ENCODE measurements around the gene LDB2.
"Not testable (repeated sequence)": the region's sequence is repeated elsewhere in the genome, so short reads cannot be mapped to it uniquely, and the experiment has no call there.

LDB2 gene

DNA sequence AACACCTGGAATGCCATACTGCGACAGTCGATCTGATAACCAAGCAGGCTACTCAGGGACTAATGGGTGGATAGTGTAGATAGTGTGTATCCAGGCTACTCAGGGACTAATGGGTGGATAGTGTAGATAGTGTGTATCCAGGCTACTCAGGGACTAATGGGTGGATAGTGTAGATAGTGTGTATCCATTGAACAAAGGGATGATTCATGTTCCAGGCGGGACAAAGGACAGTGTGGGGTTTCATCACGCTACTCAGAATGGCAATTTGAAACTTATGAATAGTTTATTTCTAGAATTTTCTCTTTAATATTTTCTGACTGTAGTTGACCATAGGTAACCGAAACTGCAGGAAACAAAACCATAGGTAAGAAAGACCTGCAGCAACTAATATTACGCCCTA, 374.9 kb downstream of the LDB2 start:
- DNase-seq: not testable (repeated sequence)

DNA sequence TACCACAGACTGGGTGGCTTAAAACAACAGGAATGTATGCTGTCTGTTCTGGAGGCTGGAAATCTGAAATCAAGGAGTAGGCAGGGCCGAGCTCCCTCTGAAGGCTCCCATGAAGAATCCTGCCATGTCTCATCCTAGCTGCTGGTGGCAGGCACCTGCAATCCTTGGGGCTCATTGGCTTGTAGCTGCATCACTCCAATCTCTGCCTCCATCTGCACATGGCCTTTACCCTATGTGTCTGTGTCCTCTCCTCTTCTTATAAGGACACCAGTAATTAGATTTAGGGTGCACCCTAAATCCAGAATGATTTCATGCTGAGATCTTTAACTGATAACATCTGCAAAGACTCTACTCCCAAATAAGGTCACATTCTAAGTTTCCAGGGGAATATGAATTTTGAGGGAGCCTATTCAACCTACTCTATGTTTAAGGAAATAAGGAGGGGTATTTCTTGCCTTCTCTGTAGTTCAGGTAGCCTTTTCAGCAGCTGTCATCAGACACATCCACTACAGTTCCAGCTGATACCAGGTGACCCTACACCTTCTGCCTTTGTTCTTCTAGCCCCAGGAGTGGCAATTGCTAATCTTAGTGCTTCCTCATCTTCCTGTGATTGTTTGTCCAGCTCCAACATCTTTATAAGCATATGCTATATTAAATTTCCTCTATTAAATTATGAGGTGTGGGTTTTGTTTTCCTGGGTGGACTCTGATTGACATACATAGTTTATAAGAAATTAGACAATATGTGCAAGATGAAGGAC, 377.1 kb downstream of the LDB2 start:
- DNase-seq: no peak

DNA sequence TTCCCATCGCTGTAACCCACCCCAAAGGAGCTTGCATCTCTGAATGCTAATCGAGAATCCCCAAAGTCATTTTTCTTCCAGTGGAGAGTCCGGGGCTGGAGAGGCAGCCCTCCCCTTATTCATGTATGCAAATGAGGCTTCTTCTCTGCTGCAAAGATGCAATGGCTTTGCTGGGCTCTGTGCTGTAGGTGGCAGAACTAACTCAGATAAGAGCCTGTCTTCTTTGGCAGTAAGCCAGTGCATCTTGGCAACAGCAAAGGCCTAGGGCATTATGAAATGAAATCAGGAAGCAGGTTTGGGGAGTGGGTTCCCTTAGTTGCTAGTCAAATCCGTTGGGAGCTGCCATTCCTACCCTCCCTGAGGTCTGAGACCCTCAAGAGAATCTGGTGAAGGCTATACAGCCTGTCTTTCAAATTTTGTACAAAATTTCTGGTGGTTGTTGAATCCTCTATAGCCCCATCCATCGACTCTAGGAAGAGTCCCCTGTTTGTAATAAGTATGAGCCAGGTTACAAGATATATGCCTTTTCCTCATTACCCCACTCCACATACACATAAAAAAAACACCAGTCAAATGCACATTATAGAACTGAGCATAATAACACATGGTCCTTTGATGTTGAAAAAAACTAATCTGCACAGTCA, 381.5 kb downstream of the LDB2 start:
- peak; percentile 75 for DNase-seq

DNA sequence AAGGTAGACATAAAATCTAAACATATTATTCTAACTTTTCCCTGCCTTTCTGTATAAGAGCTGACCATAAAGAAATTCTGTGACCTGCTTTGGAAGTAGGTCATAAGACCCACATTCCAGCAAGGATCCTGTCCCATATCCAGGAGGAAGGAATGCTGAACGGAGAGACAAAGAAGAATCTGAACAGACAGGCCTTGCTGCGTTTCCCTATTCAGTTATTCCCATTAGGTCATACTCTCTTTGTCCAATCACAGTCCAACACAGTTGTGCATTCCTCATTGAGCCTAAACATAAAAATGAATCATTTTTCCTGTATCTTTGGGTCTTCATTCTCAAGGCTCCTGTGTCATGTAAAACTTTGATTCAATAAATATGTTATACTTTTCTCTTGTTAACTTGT, 384.6 kb downstream of the LDB2 start:
- peak; percentile 45 for DNase-seq

DNA sequence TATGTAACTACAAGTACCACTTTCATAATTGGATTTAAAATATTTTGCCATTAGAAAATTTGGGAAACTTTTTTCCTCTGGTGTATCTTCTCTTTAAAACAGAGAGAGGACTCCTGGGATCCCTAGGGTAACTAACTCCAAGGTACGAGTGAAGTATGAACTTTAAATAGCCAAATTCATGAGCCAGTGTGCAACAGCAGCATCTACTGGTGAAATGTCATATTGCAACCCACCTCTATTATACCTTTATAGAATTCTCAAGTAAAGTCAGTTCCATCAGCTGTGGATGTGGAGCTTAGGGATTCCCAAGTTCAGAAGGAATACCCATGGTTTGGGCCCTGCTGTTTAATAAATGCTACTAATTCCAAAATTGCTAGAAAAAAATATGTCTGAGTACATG, 389.5 kb downstream of the LDB2 start:
- no peak for DNase-seq

- DNase-seq: peak; percentile 14
Observed at GRCh38 chr4:16505726-16506125, 392.7 kb downstream of the LDB2 start.

DNA sequence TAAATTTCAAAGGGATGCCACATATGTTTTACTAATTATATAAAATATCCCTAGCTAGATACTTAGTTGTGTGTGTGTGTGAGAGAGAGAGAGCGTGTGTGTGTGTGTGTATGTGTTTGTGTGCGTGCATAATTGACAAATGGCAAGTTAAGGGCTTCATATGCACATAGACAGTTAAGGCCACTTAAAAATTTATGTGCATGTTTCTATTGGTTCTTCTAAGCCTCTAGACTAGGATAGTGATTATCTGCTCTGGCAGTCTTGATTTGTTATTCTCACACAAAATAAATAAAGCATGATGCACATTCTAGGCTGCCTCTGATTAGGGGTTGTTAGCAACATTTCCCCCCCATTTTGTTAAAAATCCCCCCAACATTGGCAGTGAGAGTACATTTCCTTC, 393.2 kb downstream of the LDB2 start:
- no peak for DNase-seq

DNA sequence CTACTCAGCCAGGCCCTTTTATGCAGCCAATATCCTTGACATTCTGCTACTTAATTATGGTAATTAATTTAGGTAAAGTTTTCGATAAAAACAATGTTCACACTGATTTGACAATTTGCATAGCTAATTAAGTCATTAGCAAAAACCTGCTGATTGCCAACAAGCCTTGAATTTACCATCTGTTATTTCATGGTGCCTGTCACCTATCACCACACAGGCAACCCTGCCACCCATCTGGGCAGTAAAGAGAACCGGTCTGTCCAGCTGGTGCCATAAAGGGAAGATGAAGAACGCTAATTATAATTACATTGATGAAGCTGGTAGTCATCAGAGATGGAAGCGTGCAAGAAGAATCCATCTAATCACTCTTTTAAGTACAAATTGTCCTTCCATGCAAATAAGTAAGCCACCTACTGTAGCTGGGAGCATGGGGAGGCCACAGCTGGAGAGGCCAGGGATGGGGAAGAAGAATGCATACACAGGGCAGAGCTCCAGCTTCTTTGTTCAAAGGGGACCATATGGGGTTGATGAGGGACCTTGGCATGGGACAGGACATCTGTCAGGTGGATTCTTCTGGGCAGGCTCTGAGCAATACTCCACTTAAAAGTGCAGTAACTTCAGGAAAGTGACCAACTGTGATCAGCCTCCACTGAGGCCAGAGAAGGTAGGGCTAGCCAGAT, 394.9 kb downstream of the LDB2 start:
- no peak for DNase-seq

DNA sequence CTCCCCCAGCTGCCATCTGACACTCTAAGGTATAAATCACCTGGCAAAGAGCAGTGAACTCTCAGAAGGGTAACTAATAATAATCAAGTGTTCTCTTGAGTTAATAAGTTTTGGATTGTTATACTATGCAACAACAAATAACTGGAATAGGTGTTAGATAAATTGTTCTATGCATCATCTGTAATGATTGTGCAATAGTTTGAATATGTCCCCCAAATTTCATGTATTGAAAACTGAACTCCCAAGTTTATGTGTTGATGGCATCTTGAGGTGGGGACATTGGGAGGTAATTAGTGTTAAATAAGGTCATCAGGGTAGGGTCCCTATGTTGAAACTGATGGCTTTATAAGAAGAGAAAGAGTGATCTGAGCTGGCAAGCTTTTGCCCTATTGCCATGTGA, 399.5 kb downstream of the LDB2 start:
- no peak for DNase-seq

DNA sequence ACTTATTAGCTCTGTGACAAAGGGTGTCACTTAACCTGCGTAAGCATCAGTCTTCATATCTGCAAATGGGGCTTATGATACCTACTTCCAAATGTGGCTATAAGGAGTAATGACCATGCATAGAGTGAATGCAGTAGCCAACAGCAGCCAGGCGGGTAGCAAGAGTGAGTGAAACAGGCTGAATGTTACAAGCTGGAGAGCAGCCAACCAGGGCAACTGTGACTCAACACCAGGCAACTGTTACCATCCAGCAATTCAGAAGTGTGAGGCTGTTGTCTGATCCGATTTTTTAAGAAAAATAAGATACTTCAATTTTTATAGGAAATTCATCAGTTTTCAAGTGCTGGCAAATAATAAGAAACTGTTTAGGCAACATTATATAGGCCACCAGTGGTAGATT, 401.9 kb downstream of the LDB2 start:
- DNase-seq: peak; percentile 55

- no peak for DNase-seq
Observed at GRCh38 chr4:16492872-16493271, 405.6 kb downstream of the LDB2 start.

GRCh38 chr4:16489226-16489625, 409.2 kb downstream of the LDB2 start:
- DNase-seq: no peak

DNA sequence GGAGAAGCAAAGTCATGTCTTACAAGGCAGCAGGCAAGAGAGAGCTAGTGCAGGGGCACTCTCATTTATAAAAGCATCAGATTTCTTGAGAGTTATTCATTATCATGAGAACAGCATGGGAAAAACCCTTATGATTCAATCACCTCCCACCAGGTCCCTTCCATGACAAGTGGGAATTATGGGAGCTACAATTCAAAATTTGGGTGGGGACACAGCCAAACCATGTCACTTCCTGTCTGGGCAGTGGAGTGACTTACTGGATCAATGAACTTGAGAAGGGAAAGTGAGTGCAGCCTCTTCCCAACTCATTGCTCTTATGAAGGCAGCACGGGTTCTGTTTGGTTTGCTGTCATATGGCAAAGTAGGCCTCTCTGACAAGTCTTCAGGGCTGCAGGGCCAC, 410.4 kb downstream of the LDB2 start:
- DNase-seq: no peak

GRCh38 chr4:16484711-16485110, 413.7 kb downstream of the LDB2 start:
- no peak for DNase-seq

GRCh38 chr4:16483540-16483939, 414.9 kb downstream of the LDB2 start:
- no peak for DNase-seq

- DNase-seq: peak; percentile 27
Observed at GRCh38 chr4:16480011-16480410, 418.4 kb downstream of the LDB2 start.

DNA sequence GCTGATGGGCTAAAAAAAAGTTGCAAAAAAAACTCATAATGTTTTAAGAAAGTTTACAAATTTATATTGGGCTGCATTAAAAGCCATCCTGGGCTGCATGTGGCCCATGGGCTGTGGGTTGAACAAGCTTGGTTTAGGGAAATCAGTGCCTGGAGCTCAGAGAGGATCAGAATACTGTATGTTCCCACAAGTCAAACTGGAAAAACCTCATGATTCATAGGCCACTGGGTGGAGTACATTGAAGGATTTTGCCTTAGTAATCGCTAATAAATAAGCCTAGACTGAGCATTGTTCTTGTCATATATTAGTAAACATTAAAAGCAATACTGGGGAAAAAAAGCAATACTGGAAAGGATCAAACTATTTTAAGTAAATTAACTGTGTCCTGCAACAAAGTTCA, 425.9 kb downstream of the LDB2 start:
- no peak for DNase-seq

DNA sequence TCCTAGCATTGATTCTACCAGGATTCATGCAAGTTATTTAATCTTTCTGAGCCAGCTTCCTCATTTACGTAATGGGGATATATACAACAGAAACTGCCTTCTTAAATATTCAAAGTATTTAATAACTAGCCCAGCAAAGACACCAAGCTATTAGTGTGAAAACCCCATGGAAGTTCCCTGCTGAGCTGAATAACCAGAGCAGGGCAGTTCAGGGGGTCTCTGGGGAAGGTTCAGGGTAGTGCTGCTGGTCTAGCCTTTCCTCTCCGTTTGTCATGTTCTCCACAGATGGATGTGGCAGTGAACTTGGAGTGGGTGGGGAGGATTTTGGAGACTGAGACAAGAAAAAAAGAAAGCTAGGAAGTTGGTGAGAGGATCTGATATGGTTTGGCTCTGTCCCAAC, 431.4 kb downstream of the LDB2 start:
- DNase-seq: no peak

GRCh38 chr4:16466581-16466980, 431.9 kb downstream of the LDB2 start:
- DNase-seq: no peak

GRCh38 chr4:16464651-16465050, 433.8 kb downstream of the LDB2 start:
- DNase-seq: no peak

- DNase-seq: no peak
Observed at GRCh38 chr4:16462656-16463055, 435.8 kb downstream of the LDB2 start.

DNA sequence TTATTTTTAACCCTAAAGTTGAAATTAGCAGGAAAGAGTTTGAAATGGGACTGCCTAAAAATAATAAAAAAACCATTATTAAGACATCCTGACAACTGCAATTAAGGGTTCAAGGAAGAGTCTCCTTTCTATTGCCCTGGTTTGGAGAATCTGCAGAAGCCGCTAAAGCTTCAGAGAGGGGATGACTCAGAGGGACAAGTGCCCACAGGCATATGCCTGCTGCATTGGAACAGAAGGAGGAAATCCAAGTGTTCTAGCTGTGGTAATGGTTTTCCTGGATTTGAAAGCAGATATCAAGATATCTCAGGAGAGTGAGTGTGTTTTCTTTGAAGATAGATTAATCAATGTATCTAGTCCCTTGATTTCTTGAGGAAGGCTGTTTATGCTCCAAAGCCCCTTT, 437.1 kb downstream of the LDB2 start:
- DNase-seq: no peak

- peak; percentile 51 for DNase-seq
Observed at GRCh38 chr4:16457944-16458343, 440.5 kb downstream of the LDB2 start.

All from fibroblast of skin of right biceps (primary cell).